ENCODE data around the gene PTS.

PTS gene

GRCh38 chr11:112253605-112254242 lies 27.5 kb downstream of the PTS start:
- TF ChIP-seq EP300 (IDR thresholded peaks at IDR 0.05; ENCODE audit: borderline replicate concordance), result no peak
- no peak for TF ChIP-seq TEAD4 (IDR thresholded peaks at IDR 0.05)
- TF ChIP-seq TAF1 (IDR thresholded peaks at IDR 0.05; ENCODE audit: low read depth), result no peak
- TF ChIP-seq TCF12 (IDR thresholded peaks at IDR 0.05; ENCODE audit: low read depth), result no peak
- no peak for TF ChIP-seq YY1 (IDR thresholded peaks at IDR 0.05; ENCODE audit: low read depth)
- TF ChIP-seq REST (IDR thresholded peaks at IDR 0.05; ENCODE audit: low read depth), result no peak
- no peak for TF ChIP-seq MAX (IDR thresholded peaks at IDR 0.05)
- no peak for TF ChIP-seq CEBPB (IDR thresholded peaks at IDR 0.05)
- TF ChIP-seq USF1 (IDR thresholded peaks at IDR 0.05), result no peak
- TF ChIP-seq CREB1 (IDR thresholded peaks at IDR 0.05; ENCODE audit: low read depth), result no peak

- no peak for TF ChIP-seq REST (IDR thresholded peaks at IDR 0.05; ENCODE audit: low read depth)
Observed at GRCh38 chr11:112255067-112255720, 29.0 kb downstream of the PTS start.

GRCh38 chr11:112260490-112260889 lies 34.3 kb downstream of the PTS start, which contains the start of gene PLET1:
Gene PLET1 (minus strand): TSS chr11:112260860. CDS start chr11:112260589, 271 bp downstream.
- no peak for TF ChIP-seq TEAD4 (IDR thresholded peaks at IDR 0.05)
- TF ChIP-seq ZBTB7A (IDR thresholded peaks at IDR 0.05; ENCODE audit: low read depth), result no peak
- TF ChIP-seq TCF12 (IDR thresholded peaks at IDR 0.05; ENCODE audit: low read depth), result no peak
- no peak for TF ChIP-seq EP300 (IDR thresholded peaks at IDR 0.05; ENCODE audit: borderline replicate concordance)
- TF ChIP-seq CEBPB (IDR thresholded peaks at IDR 0.05), result no peak
- no peak for TF ChIP-seq USF1 (IDR thresholded peaks at IDR 0.05)
- TF ChIP-seq YY1 (IDR thresholded peaks at IDR 0.05; ENCODE audit: low read depth), result no peak
- TF ChIP-seq NFIC (IDR thresholded peaks at IDR 0.05), result no peak
- no peak for TF ChIP-seq RAD21 (IDR thresholded peaks at IDR 0.05; ENCODE audit: low read depth)
- no peak for TF ChIP-seq MAX (IDR thresholded peaks at IDR 0.05)
- no peak for TF ChIP-seq FOXM1 (IDR thresholded peaks at IDR 0.05; ENCODE audit: borderline replicate concordance, low read depth)
- no peak for TF ChIP-seq REST (IDR thresholded peaks at IDR 0.05; ENCODE audit: low read depth)
- no peak for TF ChIP-seq CREB1 (IDR thresholded peaks at IDR 0.05; ENCODE audit: low read depth)
- no peak for TF ChIP-seq EGR1 (IDR thresholded peaks at IDR 0.05)
- TF ChIP-seq TAF1 (IDR thresholded peaks at IDR 0.05; ENCODE audit: low read depth), result no peak

- TF ChIP-seq TAF1 (IDR thresholded peaks at IDR 0.05; ENCODE audit: low read depth) (no peak), EGR1 (IDR thresholded peaks at IDR 0.05) (no peak), FOXM1 (IDR thresholded peaks at IDR 0.05; ENCODE audit: borderline replicate concordance, low read depth) (no peak), CEBPB (IDR thresholded peaks at IDR 0.05) (no peak), USF1 (IDR thresholded peaks at IDR 0.05) (no peak), MAX (IDR thresholded peaks at IDR 0.05) (no peak)
Observed at GRCh38 chr11:112265659-112266409, 39.6 kb downstream of the PTS start.

Data from Ishikawa (cell line).